Measurements from ENCODE around the gene RAB30.

RAB30 gene

DNA sequence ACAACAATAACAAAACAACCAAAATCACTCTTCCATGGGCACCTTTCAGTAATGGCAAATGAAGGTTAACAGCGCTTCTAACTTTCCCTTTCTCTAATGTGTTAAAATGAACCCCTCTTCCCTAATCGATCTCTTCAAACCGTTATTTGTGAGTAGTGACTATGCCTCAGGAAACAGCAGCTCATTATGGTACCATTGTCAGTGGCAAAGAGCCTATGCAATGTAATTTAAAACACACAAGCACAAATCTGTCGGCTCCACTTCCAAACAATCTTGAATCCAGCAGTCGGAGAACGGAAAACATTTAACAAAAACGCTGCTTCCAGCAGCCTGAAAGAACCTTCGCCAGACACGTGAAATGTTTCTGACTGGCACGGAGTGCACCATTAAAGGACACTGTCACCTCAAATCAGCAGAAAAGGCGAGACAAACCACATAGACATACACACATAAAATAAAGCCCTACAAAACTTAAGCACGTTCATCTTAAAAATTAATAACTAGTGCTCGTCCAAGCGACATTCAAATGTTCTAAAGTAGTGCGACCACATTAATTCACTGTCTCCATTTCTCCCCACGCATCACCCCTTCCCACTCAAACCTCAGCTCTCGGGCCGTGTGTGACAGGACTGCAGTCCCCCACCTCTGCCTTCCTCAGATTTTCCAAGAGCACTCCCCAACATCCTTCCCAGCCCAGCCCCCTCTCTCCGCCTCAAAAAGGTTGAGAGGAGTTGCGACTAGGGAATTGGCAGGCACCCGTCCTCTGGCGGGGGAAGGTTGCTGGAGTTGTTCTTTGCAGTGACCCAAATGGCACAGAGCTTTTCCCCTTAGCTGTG lies 748 bp downstream of the RAB30 start:
- no peak for DNase-seq (ENCODE audit: low read depth, low spot score)

DNA sequence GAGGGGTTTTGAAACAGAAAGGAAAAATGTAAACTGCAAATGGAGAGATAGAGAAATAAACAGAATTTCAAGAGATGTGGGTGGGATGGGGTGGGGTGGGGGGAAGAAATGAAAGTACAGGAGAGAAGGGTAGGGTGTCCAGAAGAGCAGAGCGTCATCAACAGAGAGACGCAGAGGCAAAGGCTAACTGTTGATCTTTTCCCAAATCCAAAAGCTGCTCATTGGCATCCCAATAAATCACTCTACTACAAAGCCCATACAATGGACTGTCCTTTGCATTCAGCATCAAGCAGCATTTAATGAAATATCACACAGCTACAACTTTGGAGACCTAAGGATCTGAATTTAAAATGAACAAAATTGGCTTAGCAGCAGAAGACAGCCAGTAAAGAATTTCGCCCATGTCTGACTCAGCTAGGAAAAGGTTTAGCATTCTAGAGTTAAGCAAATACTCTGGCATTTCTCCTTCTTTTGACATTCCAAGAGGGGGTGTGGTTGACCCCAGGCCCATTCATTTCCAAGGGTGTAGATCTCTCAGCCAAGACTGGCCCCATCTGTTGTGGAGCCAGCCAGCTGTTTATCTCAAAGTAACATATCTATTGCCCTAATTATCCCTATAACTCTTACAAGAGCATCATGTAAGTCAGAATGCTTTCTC lies 1.5 kb downstream of the RAB30 start:
- DNase-seq (ENCODE audit: low read depth, low spot score): no peak

DNA sequence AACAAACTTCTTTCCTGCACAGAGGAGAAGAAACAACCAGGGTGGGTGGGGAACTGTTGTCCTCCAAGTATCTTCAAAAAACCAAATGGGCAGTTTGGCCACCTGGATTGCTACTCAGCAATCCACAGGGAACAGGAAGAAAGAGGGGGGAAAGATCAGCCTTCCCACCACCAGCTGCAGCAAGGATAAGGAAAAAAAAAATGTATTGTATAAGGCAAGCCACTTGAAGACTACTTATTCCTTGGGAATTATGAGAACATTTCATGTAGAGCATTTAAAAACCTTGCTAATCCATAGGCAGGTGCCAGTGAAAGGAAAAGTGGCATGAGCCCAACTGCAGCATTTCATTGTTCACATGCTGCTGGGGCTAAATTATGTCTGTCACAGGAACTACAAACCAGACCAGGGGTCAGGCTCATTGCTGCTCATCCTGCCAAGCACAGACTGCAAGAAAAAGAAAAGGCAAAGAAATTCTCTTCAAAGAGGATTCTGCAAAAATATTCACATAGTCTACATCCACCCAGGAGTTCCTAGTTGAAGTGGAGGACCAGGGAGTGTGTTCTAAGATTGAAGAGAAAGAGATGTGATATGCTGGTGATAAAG lies 2.2 kb downstream of the RAB30 start:
- no peak for DNase-seq (ENCODE audit: low read depth, low spot score)

DNA sequence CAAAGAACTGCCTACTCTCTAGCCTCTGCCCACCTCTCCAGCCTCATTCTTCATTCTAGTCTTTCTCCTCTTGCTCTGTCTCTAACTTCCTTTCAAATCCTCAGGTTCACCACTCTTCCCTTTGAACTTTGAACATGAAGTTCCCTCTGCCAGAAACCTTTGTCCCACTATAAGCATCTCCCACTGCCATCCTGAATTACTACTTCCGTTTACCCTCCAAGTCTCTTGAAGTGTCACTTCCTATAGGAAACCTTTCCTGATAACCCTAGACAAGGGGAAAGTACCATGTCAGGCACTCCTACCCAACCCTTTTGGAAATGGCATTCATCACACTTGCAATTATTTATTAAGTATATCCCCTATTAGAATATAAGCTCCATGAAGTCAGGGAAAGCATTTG lies 3.1 kb downstream of the RAB30 start:
- DNase-seq (ENCODE audit: low read depth, low spot score): no peak

DNA sequence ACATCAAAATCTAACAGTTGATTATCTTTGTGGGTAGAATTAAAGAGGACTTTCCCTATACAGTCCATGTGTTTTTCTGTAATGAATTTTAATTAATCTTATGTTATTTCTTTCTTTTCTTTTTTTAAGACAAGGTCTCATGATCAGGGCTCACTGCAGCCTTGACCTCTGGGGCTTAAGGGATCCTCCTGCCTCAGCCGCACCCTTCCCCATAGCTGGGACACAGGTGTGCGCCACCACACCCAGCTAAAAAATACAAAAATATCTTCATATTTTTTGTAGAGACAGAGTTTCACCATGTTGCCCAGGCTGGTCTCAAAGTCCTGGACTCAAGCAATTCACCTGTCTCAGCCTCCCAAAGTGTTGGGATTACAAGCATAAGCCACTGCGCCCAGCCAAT lies 7.7 kb downstream of the RAB30 start:
- DNase-seq (ENCODE audit: low read depth, low spot score): no peak

DNA sequence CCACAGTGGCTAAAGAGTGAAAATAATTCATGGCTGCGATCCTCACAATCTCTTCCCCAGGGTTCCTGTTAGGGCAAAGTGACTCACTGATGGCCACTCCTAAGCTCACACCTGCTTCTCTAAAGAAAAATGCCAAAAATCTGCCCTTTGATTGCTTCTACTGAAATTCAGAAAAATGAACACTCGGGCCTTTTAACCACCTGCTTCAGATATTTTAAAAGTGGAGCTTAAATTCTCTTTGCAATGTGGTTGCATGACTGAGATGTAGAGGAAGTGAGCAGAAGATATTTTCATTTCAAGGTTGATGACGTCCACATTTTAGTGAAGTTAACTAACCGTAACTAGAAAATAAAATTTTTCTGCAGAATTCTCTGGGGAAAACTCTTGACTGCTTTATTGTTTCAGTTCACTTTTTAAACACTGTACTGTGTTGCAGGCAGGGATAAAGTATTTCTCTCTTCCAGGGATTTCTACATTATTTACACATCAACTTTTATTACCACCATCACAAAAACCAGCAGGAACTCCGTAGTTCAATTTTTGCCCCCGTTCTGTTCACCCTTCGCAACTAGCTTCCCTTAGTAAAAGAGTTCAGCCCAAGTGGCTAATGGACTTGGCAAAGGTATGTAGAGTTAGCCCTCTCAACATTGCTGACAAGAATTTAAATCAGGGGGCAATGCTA lies 8.5 kb downstream of the RAB30 start:
- no peak for DNase-seq (ENCODE audit: low read depth, low spot score)

DNA sequence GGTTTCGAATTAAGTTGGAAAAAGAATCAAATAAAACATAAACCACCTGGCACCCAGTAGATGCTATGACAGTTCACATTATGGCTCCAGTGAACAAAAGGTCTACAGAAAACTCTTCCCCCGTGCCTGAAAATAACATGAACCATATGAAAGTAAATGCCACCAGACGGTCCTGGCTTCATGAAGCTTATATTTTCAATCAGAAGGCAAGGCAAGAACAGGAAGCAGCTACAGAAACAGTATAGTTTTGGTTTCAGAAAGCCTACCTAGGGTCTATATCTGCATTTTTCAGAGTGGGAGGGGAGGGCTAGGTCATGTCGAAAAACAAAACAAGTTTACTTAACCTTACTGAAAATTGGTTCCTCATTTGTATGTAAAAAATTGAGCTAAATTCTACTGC lies 9.8 kb downstream of the RAB30 start:
- DNase-seq (ENCODE audit: low read depth, low spot score): no peak

DNA sequence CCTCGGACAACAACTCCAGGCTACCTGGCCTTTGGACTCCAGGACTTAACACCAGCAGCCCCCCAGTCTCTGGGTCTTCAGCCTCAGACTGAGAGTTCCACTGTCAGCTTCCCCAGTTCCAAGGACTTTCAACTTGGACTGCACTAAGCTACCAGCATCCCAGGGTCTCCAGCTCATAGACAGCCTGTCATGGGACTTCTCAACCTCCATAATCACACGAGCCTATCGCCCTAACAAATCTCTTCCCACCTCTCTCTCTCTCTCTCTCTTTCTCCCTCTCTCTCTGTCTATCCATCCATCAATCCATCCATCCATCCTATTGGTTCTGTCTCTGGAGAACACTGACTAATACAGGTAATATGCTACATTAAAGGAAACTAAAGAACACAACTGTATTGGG lies 10.7 kb downstream of the RAB30 start:
- no peak for DNase-seq (ENCODE audit: low read depth, low spot score)

DNA sequence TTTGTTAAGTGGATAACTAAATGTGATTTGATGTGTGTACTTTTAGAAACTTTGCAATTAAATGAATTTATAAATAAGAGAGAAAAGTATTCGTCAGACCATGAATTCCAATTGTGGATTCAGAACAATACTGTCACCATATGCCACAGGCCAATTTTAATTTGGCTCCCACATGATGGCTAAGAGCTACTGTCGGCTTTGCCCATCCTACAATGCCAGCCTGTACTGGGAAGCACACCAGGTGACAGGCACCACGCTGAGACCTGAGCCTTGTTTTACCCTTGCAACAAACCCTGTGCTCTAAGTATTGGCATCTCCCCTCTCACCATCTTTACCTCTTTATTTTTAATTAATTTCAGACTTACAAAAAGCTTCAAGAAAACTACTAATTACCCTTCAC lies 14.0 kb downstream of the RAB30 start:
- DNase-seq (ENCODE audit: low read depth, low spot score): no peak

DNA sequence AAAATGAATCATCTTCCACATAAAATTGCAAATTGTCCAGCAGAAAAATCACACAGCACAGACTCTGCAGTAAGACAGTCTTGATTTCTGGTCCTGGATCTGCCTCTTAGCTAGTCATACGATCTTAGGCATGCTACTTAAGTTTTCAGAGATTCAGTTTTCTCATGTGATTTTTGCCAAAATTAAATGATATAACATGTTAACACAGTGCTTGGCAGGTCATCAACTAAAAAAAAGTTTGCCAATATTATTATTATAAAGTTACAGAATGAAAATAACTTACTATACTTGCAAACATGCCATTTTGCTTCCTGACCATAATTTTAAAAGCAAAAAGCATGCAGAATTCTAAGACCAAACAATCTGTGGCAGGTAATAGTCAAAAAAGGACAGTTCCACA lies 15.1 kb downstream of the RAB30 start:
- no peak for DNase-seq (ENCODE audit: low read depth, low spot score)

DNA sequence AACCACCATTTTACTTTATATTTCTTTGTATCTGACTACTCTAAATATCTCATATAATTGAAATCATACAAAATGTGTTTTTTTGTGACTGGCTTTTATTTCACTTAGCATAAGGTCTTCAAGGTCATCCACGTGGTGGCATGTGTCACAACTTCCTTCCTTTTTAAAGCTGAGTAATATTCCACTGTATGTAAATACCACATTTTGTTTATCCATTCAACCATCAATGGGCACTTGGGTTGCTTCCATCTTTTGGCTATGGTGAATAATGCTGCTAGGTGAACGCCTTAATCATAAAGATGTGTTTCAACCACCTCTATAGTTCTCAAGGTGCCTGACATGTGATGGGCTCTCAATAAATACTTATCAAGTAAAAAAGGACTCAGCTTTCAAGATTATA lies 15.5 kb downstream of the RAB30 start:
- no peak for DNase-seq (ENCODE audit: low read depth, low spot score)

DNA sequence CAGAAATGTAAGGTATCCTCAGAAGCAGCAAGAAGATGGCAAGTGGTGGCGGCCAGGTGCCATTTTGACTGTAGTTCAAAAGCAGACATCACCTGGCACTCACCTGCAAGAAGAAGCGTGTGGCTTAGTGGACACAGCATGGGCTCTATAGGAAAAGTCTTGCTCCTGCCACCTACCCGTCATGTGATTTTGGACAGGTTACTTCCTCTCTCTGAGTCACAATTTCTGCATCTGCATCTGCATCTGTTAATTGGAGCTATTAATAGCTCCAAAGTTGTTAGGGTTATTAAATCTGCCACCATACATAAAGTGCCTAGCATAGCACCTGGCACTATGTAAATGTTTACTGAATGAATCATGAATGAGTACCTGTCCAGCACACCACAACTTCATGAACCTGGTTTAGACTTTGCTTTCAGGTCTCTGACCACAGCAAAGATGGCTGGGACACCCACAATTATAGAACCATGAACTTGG lies 16.8 kb downstream of the RAB30 start:
- DNase-seq (ENCODE audit: low read depth, low spot score): no peak

DNA sequence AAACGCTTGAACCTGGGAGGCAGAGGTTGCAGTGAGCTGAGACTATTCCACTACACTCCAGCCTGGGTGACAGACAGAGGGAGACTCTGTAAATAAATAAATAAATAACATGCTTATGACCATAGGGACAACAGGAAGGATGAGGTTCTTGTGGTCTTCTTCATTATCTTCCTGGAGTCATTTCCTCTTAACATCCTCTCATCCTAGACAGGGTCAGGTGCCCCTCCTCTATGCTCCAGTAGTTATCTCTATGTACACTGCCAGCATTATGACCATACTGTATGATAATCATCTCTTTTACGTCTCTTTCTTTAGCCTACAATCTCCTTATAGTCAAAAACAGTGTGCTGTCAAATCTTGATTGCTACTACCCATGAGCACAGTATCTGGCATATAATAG lies 17.7 kb downstream of the RAB30 start:
- no peak for DNase-seq (ENCODE audit: low read depth, low spot score)

DNA sequence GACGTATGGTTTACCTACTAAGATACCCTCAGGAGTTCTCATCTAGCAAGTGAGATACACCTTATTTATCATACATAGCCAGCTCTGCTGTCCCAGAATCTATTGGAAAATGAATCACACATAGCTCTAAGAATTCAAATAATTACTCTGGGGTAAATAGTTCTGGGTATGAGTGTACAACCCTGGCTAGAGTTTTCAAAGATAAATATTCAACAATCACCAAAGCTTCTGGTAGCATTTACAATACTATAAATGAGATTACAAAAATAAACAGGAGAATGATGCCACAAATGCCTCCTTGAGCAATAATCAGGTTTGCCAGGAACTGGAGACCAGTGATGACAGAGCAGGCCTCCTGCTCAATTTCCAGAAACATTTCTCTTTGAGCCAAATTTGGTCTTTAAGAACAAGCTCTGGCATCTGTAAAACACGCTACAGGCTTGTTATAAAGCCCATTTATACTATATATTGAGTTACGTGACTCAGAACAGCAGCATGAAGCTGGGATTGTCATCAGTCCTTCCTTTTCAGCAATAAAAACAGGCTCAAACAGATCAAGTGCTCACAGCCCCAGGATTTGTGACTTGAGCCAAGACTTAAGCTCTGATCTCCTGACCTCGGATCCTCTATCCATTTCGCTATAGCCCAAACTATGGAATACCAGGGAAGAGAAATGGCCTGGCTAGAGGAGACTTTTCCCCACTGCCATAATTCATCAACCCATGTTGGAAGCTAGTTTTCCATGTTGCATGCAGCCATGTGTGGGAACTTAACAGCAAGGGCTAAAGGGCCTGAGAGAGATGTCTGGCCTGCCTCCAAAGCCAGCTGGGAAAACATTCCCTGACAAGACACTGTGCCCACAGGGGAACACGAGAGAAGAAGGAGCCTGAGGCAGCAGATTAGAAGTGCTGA lies 19.7 kb downstream of the RAB30 start:
- DNase-seq (ENCODE audit: low read depth, low spot score): peak; percentile 96

DNA sequence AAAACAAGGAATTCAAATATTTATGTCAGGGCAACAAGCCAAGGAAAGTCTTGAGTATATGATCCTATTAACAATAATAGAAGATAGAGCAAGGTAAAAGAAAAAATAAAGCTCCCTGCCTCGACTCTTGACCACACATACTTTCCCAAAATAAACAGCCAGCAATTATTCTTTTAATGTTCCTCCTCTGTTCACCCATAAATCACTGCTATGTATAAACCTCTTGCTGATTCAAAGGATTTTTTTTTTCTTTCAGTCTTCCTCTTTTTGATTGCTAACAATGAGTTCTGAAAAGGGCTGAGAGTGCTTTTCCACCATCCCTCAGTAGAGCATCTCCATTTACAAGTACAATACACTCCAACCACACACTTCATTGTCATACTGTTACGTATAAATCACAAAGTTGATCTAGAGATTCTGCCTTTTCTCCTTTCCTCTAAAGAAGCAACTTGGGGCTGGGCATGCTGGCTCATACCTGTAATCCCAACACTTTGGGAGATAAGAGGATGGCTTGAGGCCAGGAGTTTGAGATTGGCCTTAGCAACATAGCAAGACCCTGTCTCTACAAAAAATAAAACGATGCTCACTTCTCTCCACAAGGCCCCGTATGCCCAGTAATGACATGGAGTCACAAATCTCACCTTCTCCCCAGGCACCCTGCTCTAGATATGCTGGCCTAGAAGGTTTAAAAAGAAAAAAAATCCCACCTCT lies 24.0 kb downstream of the RAB30 start:
- DNase-seq (ENCODE audit: low read depth, low spot score): no peak

DNA sequence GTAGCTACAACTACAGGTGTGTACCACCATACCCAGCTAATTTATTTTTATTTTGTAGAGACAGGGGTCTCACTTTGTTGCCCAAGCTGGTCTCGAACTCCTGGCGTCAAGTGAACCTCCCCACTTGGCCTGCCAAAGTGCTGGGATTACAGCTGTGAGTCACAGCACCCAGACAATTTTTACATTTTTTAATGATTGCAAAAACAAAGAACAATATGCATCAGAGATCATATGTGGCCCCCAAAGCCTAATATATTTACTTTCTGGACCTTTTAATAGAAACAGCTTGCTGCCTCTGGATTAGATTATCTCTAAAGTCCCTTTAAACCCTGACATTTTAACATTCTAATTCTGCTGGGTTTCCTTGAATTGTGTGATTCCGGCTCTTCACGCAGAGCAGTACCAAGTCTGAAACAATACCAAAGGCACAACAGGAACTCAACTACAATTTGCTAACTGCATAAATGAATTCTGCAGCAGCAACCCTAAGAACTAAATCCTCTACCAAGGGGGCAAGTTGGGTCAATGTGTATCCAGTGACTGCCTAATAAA lies 25.0 kb downstream of the RAB30 start:
- DNase-seq (ENCODE audit: low read depth, low spot score): no peak

DNA sequence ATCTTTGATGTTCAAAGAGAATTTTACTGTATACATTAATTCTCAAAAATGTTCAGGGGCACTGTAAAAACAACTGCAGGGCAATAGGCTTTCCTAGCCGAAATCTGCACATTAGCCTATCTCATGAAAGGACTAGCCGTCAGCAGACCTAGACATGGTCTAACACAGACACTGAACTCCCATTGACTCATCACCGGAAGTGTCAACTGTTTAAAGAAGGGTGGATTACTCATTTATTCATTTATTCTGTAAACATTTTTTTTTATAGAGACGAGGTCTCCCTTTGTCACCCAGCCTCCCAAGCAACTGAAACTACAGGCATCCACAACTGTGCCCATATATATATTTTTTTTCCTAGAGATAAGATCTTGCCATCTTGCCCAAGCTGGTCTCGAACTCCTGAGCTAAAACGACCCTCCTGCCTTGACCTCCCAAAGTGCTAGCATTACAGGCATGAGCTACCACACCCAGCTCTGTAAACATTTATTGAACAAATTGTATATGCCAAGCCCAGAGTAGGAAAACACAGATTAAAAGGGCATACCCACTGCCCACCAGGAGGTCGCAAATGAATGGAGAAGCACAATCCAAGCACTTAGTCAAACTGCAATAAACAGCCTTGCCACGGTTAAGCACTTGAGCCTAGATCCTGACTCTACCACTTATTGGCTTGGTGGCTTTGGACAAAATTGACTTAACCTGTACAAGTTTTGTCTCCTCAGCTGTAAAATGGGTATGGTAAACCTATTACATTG lies 26.6 kb downstream of the RAB30 start:
- no peak for DNase-seq (ENCODE audit: low read depth, low spot score)

DNA sequence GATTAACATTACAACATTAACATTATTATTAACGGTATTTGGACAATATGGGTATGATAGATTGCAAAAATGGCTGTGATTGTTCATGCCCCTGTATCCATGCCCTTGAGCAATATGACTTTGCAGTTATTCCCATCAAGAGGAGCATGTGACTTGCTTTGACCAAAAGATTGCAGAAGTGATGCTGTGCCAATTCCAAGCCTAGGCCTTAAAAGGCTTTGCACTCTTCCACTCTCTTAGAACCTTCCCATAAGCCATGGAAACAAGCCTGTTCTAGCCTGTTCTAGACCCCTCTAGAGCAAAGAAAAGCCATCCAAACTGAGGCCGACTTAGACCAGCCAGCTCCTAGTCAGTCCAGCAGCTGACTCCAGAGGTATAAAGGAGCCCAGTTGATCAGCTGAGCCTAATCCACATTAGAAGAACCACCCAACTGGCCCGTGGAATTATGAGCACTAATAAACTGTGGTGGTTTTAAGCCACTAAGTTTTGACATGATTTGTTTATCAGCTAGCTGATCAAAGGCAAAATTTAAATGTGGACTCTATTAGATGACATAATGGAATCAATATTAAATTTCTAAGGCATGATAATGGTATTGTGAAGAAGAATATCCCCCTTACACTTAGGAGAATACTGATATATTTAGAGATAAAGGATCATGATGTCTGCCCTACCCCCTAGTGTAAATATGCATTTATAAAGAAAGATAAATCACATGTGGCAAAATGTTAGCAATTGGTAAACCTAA lies 28.6 kb downstream of the RAB30 start:
- no peak for DNase-seq (ENCODE audit: low read depth, low spot score)

DNA sequence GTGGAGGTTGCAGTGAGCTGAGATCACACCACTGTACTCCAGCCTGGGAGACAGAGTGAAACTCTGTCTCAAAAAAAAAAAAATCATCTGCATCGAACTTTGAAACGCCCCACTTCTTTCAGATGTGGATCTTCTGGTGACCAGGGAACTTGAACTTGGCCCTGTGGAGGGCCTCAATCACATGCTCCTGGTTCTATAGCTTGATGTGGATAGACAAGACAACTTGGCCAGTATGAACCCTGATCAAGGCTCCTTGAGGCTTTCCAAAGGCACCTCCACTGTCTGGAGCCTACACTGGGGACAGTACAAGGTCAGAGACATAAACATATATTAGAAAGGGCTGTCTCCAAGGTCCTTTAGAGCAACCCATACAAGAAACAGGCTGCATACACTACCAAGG lies 30.6 kb downstream of the RAB30 start:
- no peak for DNase-seq (ENCODE audit: low read depth, low spot score)

Data from brain pericyte (primary cell).